Mesenchymal stem cell (in vitro differentiated cells and primary cell): ENCODE results near the gene ZFY.
A peak's percentile ranks its signal among the peaks of the same experiment; 100 is the strongest.

Experiments
- DNase-seq: peaks from one replicate; pipeline ENCODE4 v3.0.0-alpha.2; 2013
- H2AFZ ChIP-seq: one replicate; pipeline ENCODE4 v1.6.1; 2013; ENCODE audit warnings: low read depth, mild to moderate bottlenecking, control low read depth, inconsistent platforms, low read length, moderate library complexity
- H2AK5ac ChIP-seq: 2 replicates; pipeline ENCODE4 v1.6.1; 2013; ENCODE audit warnings: low read length, moderate library complexity, mild to moderate bottlenecking, inconsistent platforms; ENCODE audit not compliant: severe bottlenecking
- H2BK120ac ChIP-seq: one replicate; pipeline ENCODE4 v1.6.1; 2013; ENCODE audit warnings: low read depth, mild to moderate bottlenecking, inconsistent platforms, low read length, moderate library complexity
- H2BK12ac ChIP-seq, 2 experiments: one replicate each; pipeline ENCODE4 v1.6.1; 2013; ENCODE audit warnings: inconsistent platforms in 2 of 2, low read length in 2 of 2, mild to moderate bottlenecking in 2 of 2, moderate library complexity in 2 of 2, control low read depth in 1 of 2
- H2BK15ac ChIP-seq: one replicate; pipeline ENCODE4 v1.6.1; 2013; ENCODE audit warnings: mild to moderate bottlenecking, low read depth, inconsistent platforms; ENCODE audit not compliant: poor library complexity, severe bottlenecking
- H2BK5ac ChIP-seq: 2 replicates; pipeline ENCODE4 v1.6.1; 2013; ENCODE audit warnings: low read depth, mild to moderate bottlenecking, low read length, control low read depth, inconsistent platforms; ENCODE audit not compliant: poor library complexity, severe bottlenecking
- H3K14ac ChIP-seq, 2 experiments: one replicate each; pipeline ENCODE4 v1.6.1; 2013; ENCODE audit warnings: inconsistent platforms in 2 of 2, low read length in 2 of 2, control low read depth in 1 of 2, mild to moderate bottlenecking in 1 of 2, moderate library complexity in 1 of 2
- H3K18ac ChIP-seq, 2 experiments: one replicate each; pipeline ENCODE4 v1.6.1; 2013; ENCODE audit warnings: inconsistent platforms in 2 of 2, low read length in 2 of 2, control low read depth in 1 of 2, low read depth in 1 of 2, mild to moderate bottlenecking in 1 of 2
- H3K23ac ChIP-seq, 2 experiments: one replicate each; pipeline ENCODE4 v1.6.1; 2013; ENCODE audit warnings: inconsistent platforms in 2 of 2, low read length in 2 of 2, mild to moderate bottlenecking in 2 of 2, moderate library complexity in 2 of 2, control low read depth in 1 of 2
- H3K27ac ChIP-seq: 2 replicates; pipeline ENCODE4 v1.5.1; 2013; ENCODE audit warnings: mild to moderate bottlenecking, moderate library complexity, low read length, control low read depth, inconsistent platforms; ENCODE audit not compliant: poor library complexity, severe bottlenecking
- H3K27me3 ChIP-seq, 2 experiments: 2 replicates each; pipeline versions ENCODE4 v1.6.1 to v1.7.0; 2013; ENCODE audit warnings: low read length in 2 of 2, mild to moderate bottlenecking in 2 of 2, moderate library complexity in 2 of 2, control low read depth in 1 of 2, inconsistent platforms in 1 of 2; ENCODE audit not compliant: control insufficient read depth in 1 of 2, insufficient read depth in 1 of 2
- H3K36me3 ChIP-seq, 2 experiments: 2 replicates each; pipeline versions ENCODE4 v1.6.1 to v1.7.0; 2013; ENCODE audit warnings: low read length in 2 of 2, control low read depth in 1 of 2, inconsistent platforms in 1 of 2, low read depth in 1 of 2, mild to moderate bottlenecking in 1 of 2; ENCODE audit not compliant: insufficient read depth in 2 of 2, control insufficient read depth in 1 of 2
- H3K4ac ChIP-seq, 2 experiments: one replicate each; pipeline ENCODE4 v1.6.1; 2013; ENCODE audit warnings: inconsistent platforms in 2 of 2, low read length in 2 of 2, mild to moderate bottlenecking in 2 of 2, moderate library complexity in 2 of 2, control low read depth in 1 of 2, low read depth in 1 of 2
- H3K4me1 ChIP-seq: 2 replicates; pipeline ENCODE4 v1.6.1; 2013; ENCODE audit warnings: low read depth, low read length, control low read depth; ENCODE audit not compliant: control insufficient read depth, insufficient read depth
- H3K4me2 ChIP-seq: 2 replicates; pipeline ENCODE4 v1.6.1; 2013; ENCODE audit warnings: low read length, mild to moderate bottlenecking, inconsistent platforms; ENCODE audit not compliant: poor library complexity, severe bottlenecking
- H3K4me3 ChIP-seq, 2 experiments: 2 replicates each; pipeline versions ENCODE4 v1.5.1 to v1.7.0; 2013; ENCODE audit warnings: low read length in 2 of 2, mild to moderate bottlenecking in 2 of 2, control low read depth in 1 of 2, low read depth in 1 of 2; ENCODE audit not compliant: insufficient read depth in 1 of 2
- H3K79me1 ChIP-seq: replicated peaks from 2 replicates; pipeline ENCODE4 v1.6.1; 2013; ENCODE audit warnings: mild to moderate bottlenecking, control low read depth, low read length, inconsistent platforms; ENCODE audit not compliant: poor library complexity, severe bottlenecking
- H3K9ac ChIP-seq: 2 replicates; pipeline ENCODE4 v1.7.0; 2013; ENCODE audit warnings: mild to moderate bottlenecking, low read length, moderate library complexity
- H3K9me3 ChIP-seq: 2 replicates; pipeline ENCODE4 v1.7.0; 2013; ENCODE audit warnings: mild to moderate bottlenecking, low read length; ENCODE audit not compliant: control insufficient read depth
- H4K8ac ChIP-seq: one replicate; pipeline ENCODE4 v1.6.1; 2013; ENCODE audit warnings: inconsistent platforms, mild to moderate bottlenecking, low read length, moderate library complexity
- H4K91ac ChIP-seq: one replicate; pipeline ENCODE4 v1.6.1; 2013; ENCODE audit warnings: mild to moderate bottlenecking, low read length, inconsistent platforms
- WGBS: methylation state at CpG from one replicate; pipeline ENCODE4 v1.1.7; 2013; ENCODE audit warnings: mixed read lengths; 5-methylcytosine and 5-hydroxymethylcytosine counted together

ZFY gene

GRCh38 chrY:2969561-2969960, 34.4 kb downstream of the ZFY start:
- H3K36me3 ChIP-seq = no peaks in the 10 kb centered on the region
- H3K9ac ChIP-seq = no peak overlapping the region
- H4K8ac ChIP-seq = no peak overlapping the region
- H2BK120ac ChIP-seq = no peak overlapping the region
- no peak overlapping the region for H2BK5ac ChIP-seq
- H3K27me3 ChIP-seq = no peaks in the 10 kb centered on the region
- no peak overlapping the region for H3K18ac ChIP-seq
- H2AK5ac ChIP-seq = no peak overlapping the region
- H2BK15ac ChIP-seq = no peak overlapping the region
- no peak overlapping the region for H3K23ac ChIP-seq
- no peak overlapping the region for H2AFZ ChIP-seq
- H3K4me3 ChIP-seq = no peak overlapping the region
- no peaks in the 10 kb centered on the region for H3K4me1 ChIP-seq
- H3K4ac ChIP-seq = no peak overlapping the region
- no peak overlapping the region for H4K91ac ChIP-seq
- no peak overlapping the region for H3K14ac ChIP-seq
- no peak overlapping the region for H3K27ac ChIP-seq
- no peaks in the 10 kb centered on the region for H3K9me3 ChIP-seq
- H3K4me2 ChIP-seq = no peak overlapping the region
- DNase-seq = no peak
- peaks cover under 1% of the 10 kb centered on the region for H3K79me1 ChIP-seq
- no peak overlapping the region for H2BK12ac ChIP-seq

GRCh38 chrY:2972708-2973107, 37.5 kb downstream of the ZFY start:
- Histone ChIP-seq H3K9me3 (no peaks in the 10 kb centered on the region), H3K4ac (no peak overlapping the region), H3K4me1 (no peaks in the 10 kb centered on the region), H3K23ac (no peak overlapping the region), H3K9ac (no peak overlapping the region), H4K91ac (no peak overlapping the region), H2AK5ac (no peak overlapping the region), H2BK12ac (no peak overlapping the region), H3K27me3 (no peaks in the 10 kb centered on the region), H3K36me3 (peaks cover 0 to 6% of the 10 kb centered on the region in 2 experiments), H3K18ac (no peak overlapping the region), H3K4me2 (no peak overlapping the region), H3K27ac (no peak overlapping the region), H2AFZ (no peak overlapping the region), H2BK120ac (no peak overlapping the region), H2BK15ac (no peak overlapping the region), H4K8ac (no peak overlapping the region), H2BK5ac (no peak overlapping the region), H3K79me1 (peaks cover 3% of the 10 kb centered on the region), H3K4me3 (no peak overlapping the region), H3K14ac (no peak overlapping the region)
- WGBS = no CpG with 5 or more reads among the region's 1 CpG
- DNase-seq = no peak

DNA sequence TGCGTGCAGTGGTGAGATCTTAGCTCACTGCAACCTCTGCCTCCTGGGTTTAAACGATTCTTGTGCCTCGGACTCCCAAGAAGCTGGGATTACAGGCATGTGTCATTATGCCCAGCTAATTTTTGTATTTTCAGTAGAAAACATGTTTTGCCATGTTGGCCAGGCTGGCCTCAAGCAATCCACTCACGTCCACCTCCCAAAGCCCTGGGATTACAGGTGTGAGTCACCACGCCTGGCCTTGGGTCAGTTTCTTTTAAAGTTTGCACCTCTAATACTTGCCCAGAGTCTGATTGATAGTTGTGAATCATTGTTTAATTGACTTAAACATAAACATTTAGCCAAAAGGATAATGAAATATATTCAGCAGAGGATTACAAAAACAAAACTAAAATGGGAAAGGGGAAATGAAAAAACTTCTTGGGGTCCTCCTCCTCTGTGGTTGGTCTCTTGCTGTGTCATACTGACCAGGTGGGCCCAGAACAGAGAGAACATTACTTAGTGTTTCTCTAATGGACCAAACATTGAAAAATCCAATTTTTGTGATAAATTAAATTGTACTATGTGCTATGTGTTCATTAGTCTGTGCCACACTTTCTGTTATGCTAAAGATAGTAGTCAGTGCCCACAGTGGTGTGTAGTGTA, 38.0 kb downstream of the ZFY start:
- peak; percentile 4 for DNase-seq
- Histone ChIP-seq H3K79me1 (peaks cover 3% of the 10 kb centered on the region), H3K9ac (no peak overlapping the region), H2BK15ac (no peak overlapping the region), H2AK5ac (no peak overlapping the region), H4K91ac (no peak overlapping the region), H3K4me3 (no peak overlapping the region), H3K36me3 (peaks cover 0 to 6% of the 10 kb centered on the region in 2 experiments), H2BK5ac (no peak overlapping the region), H3K4ac (no peak overlapping the region), H2AFZ (no peak overlapping the region), H3K23ac (no peak overlapping the region), H3K4me1 (no peaks in the 10 kb centered on the region), H3K14ac (no peak overlapping the region), H3K27ac (no peak overlapping the region), H2BK120ac (no peak overlapping the region), H3K9me3 (no peaks in the 10 kb centered on the region), H3K18ac (no peak overlapping the region), H3K27me3 (no peaks in the 10 kb centered on the region), H2BK12ac (no peak overlapping the region), H3K4me2 (no peak overlapping the region), H4K8ac (no peak overlapping the region)
- 100% methylated on average over 3 of the region's 5 CpGs for WGBS

DNA sequence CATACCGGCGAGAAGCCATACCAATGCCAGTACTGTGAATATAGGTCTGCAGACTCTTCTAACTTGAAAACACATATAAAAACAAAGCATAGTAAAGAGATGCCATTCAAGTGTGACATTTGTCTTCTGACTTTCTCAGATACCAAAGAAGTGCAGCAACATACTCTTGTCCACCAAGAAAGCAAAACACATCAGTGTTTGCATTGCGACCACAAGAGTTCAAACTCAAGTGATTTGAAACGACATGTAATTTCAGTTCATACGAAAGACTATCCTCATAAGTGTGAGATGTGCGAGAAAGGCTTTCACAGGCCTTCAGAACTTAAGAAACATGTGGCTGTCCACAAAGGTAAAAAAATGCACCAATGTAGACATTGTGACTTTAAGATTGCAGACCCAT, 44.1 kb downstream of the ZFY start:
- no peak overlapping the region for H2BK120ac ChIP-seq
- H3K9ac ChIP-seq = no peak overlapping the region
- no peak overlapping the region for H3K4ac ChIP-seq
- no peak for DNase-seq
- no peak overlapping the region for H4K8ac ChIP-seq
- no peak overlapping the region for H3K27ac ChIP-seq
- no peak overlapping the region for H3K14ac ChIP-seq
- H3K9me3 ChIP-seq = no peaks in the 10 kb centered on the region
- H3K4me2 ChIP-seq = no peak overlapping the region
- H3K18ac ChIP-seq = no peak overlapping the region
- H4K91ac ChIP-seq = no peak overlapping the region
- H3K79me1 ChIP-seq = peaks cover 3% of the 10 kb centered on the region
- no peak overlapping the region for H2BK12ac ChIP-seq
- no peak overlapping the region for H2AK5ac ChIP-seq
- no peak overlapping the region for H3K23ac ChIP-seq
- H3K4me1 ChIP-seq = no peaks in the 10 kb centered on the region
- H3K27me3 ChIP-seq = no peaks in the 10 kb centered on the region
- 96% methylated on average over 4 of the region's 6 CpGs for WGBS
- no peak overlapping the region for H2AFZ ChIP-seq
- no peak overlapping the region for H3K4me3 ChIP-seq
- H3K36me3 ChIP-seq = peaks cover 0 to 9% of the 10 kb centered on the region in 2 experiments
- no peak overlapping the region for H2BK5ac ChIP-seq
- no peak overlapping the region for H2BK15ac ChIP-seq
